Chondrocyte (in vitro differentiated cells): Measurements from ENCODE around the gene ARHGAP6. TPM values are rescaled to one million over a fixed set of nuclear protein-coding genes. Genes with fewer than 3 reads are reported as not detected.
A peak's percentile ranks its signal among the peaks of the same experiment; 100 is the strongest.

ENCODE experiments used
- DNase-seq: peaks from one replicate; pipeline ENCODE4 v3.0.0; 2021; ENCODE audit warnings: mixed read lengths, low spot score
- H3K27ac Mint-ChIP-seq: one replicate; pipeline ENCODE4 v1.8.0; 2021; ENCODE audit warnings: mild to moderate bottlenecking, moderate library complexity, mixed read lengths; ENCODE audit not compliant: unreplicated experiment
- H3K27me3 Mint-ChIP-seq: 2 replicates; pipeline ENCODE4 v1.8.0; 2021; ENCODE audit warnings: low read depth, mixed read lengths
- H3K36me3 Mint-ChIP-seq: 2 replicates; pipeline ENCODE4 v1.8.0; 2021; ENCODE audit warnings: low read depth, mixed read lengths
- H3K4me1 Mint-ChIP-seq: 2 replicates; pipeline ENCODE4 v1.8.0; 2021; ENCODE audit warnings: low read depth, mild to moderate bottlenecking, mixed read lengths
- H3K4me3 Mint-ChIP-seq: one replicate; pipeline ENCODE4 v1.8.0; 2021; ENCODE audit warnings: mild to moderate bottlenecking, moderate library complexity, mixed read lengths; ENCODE audit not compliant: unreplicated experiment
- H3K9me3 Mint-ChIP-seq: 2 replicates; pipeline ENCODE4 v1.8.0; 2021; ENCODE audit warnings: low read depth, mixed read lengths
- total RNA-seq: library from RNA; stranded (reverse); gene quantifications from 3 replicates; pipeline ENCODE4 v1.2.1, GENCODE V29; 2021
- TF ChIP-seq, protein P1 (sequence below): fragments of 200-600 bp; sonication (generic); IDR thresholded peaks from 2 replicates; pipeline ENCODE4 v1.5.0; 2021; ENCODE audit warnings: antibody characterized with exemption, mild to moderate bottlenecking, moderate library complexity

Gene ARHGAP6
- total RNA-seq, 1 donor from 2014 or later, result 1.5 TPM

GRCh38 chrX:11540532-11541377 lies 125.0 kb downstream of the ARHGAP6 start:
- Mint-ChIP-seq H3K36me3 (no peaks in the 10 kb centered on the region), H3K4me1 (no peaks in the 10 kb centered on the region), H3K27ac (no peak overlapping the region), H3K9me3 (peaks cover 3% of the 10 kb centered on the region), H3K27me3 (no peaks in the 10 kb centered on the region), H3K4me3 (no peak overlapping the region)
- no peak for DNase-seq
- TF ChIP-seq, protein P1, sequence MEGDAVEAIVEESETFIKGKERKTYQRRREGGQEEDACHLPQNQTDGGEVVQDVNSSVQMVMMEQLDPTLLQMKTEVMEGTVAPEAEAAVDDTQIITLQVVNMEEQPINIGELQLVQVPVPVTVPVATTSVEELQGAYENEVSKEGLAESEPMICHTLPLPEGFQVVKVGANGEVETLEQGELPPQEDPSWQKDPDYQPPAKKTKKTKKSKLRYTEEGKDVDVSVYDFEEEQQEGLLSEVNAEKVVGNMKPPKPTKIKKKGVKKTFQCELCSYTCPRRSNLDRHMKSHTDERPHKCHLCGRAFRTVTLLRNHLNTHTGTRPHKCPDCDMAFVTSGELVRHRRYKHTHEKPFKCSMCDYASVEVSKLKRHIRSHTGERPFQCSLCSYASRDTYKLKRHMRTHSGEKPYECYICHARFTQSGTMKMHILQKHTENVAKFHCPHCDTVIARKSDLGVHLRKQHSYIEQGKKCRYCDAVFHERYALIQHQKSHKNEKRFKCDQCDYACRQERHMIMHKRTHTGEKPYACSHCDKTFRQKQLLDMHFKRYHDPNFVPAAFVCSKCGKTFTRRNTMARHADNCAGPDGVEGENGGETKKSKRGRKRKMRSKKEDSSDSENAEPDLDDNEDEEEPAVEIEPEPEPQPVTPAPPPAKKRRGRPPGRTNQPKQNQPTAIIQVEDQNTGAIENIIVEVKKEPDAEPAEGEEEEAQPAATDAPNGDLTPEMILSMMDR, result peak; percentile 20

DNA sequence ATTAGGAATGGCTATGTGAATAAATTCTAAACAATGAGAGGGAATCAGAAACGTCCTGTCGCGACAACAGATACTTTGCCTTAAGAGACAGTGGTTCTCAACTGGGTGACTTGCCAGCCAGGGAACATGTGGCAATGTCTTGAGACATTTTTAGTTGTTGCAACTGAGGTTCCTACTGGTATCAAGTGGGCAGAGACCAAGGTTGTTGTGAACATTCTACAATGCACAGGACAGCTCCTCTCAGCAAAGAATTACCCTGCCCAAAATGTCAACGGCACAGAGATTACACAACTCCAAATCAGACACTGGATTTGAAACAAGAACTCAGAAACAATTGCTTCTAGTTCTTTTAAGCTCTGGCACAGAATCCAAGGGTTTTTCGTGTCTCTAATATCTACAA lies 128.6 kb downstream of the ARHGAP6 start:
- Mint-ChIP-seq H3K9me3 (peaks cover 3% of the 10 kb centered on the region), H3K36me3 (no peaks in the 10 kb centered on the region), H3K27ac (no peak overlapping the region), H3K27me3 (no peaks in the 10 kb centered on the region), H3K4me1 (no peaks in the 10 kb centered on the region), H3K4me3 (no peak overlapping the region)
- TF ChIP-seq, protein P1, result no peak
- DNase-seq, result no peak

DNA sequence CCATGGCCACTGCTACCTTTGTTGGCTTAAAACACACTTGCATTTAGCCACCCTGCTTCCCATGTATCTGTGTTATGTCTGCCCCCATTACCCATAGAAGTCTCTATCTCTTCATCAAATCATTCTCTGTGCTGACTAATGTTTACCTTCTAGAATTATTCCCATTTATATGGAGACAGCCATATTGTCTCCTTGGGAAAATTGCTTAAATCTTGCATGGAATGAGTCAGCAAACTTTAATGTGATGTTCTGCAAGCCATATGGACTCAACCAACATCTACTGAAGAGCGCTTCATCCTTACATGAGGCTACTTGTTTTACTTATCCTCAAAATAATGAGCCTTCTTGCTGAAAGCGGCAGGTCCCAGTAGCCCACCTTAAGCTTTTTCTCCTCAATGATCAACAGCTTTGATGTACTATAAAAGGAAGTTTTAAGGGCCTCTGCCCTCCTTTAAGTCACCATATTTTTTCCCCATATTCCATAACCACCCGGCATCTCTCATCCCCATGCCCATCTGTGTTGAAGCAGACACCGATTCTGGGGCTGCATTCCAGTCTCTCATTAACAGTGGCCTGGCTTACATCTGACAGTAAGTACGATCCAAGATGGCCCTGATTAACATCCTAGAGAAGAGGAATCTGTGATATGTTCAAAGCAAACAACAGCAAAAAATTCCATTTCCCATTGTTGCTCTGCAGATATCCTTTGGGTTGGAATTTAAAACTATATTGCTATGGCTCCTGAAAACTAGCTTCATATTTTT lies 130.4 kb downstream of the ARHGAP6 start:
- peaks cover 6% of the 10 kb centered on the region for H3K4me1 Mint-ChIP-seq
- peaks cover 3% of the 10 kb centered on the region for H3K9me3 Mint-ChIP-seq
- H3K27ac Mint-ChIP-seq, result no peak overlapping the region
- DNase-seq, result no peak
- no peak overlapping the region for H3K4me3 Mint-ChIP-seq
- no peaks in the 10 kb centered on the region for H3K36me3 Mint-ChIP-seq
- TF ChIP-seq, protein P1, result no peak
- H3K27me3 Mint-ChIP-seq, result no peaks in the 10 kb centered on the region

GRCh38 chrX:11533199-11533651 lies 132.5 kb downstream of the ARHGAP6 start:
- H3K27ac Mint-ChIP-seq, result no peak overlapping the region
- no peak for DNase-seq
- peaks cover 7% of the 10 kb centered on the region for H3K4me1 Mint-ChIP-seq

More at GRCh38 chrX:11533199-11533651, 132.5 kb downstream of the ARHGAP6 start:
- no peak overlapping the region for H3K4me3 Mint-ChIP-seq
- no peaks in the 10 kb centered on the region for H3K36me3 Mint-ChIP-seq
- no peaks in the 10 kb centered on the region for H3K9me3 Mint-ChIP-seq
- TF ChIP-seq, protein P1, result peak; percentile 100
- no peaks in the 10 kb centered on the region for H3K27me3 Mint-ChIP-seq
